Measurements from ENCODE around the gene RIOK2. TPM values are rescaled to one million over a fixed set of nuclear protein-coding genes. Genes with fewer than 3 reads are reported as not detected.

The RIOK2 gene
- total and polyA plus RNA-seq, 8 donors, result 19.2 to 54.1 (median 42.9) TPM

DNA sequence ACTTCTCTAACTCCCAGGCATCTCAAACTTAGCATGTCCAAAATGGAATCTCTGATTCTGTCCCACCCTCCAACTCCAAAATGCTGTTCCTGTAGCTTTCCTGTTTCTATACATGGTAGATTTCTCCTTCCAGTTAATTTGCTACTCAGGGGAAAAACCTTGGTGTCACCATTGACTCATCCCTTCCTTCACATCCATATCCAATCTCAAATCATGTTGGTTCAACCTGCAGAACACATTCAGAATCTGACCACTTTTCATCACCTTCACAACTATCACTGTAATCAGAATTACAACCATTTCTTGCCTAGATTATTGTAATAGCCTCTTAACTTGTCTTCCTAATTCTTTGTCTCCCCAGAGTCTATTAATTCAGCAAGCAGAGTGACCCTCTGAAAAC, 10.8 kb downstream of the RIOK2 start:
- H3K36me3 ChIP-seq, result peaks cover 6 to 99% of the 10 kb centered on the region in 2 donors
- DNase-seq (no peak), ATAC-seq (no peak)
- no peak for TF ChIP-seq CTCF (IDR thresholded peaks at IDR 0.05)
- intact Hi-C loops (cut with DNase I), result no loop called here
- H3K9me3 ChIP-seq, result no peaks in the 10 kb centered on the region
- no peaks in the 10 kb centered on the region for H3K27me3 ChIP-seq
- no peaks in the 10 kb centered on the region for H3K4me1 ChIP-seq
- H3K4me3 ChIP-seq, result no peak overlapping the region
- H3K27ac ChIP-seq, result no peak overlapping the region

- H3K4me1 ChIP-seq, result no peaks in the 10 kb centered on the region
- peaks cover 6 to 99% of the 10 kb centered on the region in 2 donors for H3K36me3 ChIP-seq
- DNase-seq, result no peak
- no peaks in the 10 kb centered on the region for H3K9me3 ChIP-seq
- H3K27me3 ChIP-seq, result no peaks in the 10 kb centered on the region
- no peak for TF ChIP-seq CTCF (IDR thresholded peaks at IDR 0.05)
- intact Hi-C loops (cut with DNase I), result no loop called here
- no peak for ATAC-seq
- H3K27ac ChIP-seq, result no peak overlapping the region
- H3K4me3 ChIP-seq, result no peak overlapping the region
Measured at GRCh38 chr5:97171703-97172102, 11.3 kb downstream of the RIOK2 start.

DNA sequence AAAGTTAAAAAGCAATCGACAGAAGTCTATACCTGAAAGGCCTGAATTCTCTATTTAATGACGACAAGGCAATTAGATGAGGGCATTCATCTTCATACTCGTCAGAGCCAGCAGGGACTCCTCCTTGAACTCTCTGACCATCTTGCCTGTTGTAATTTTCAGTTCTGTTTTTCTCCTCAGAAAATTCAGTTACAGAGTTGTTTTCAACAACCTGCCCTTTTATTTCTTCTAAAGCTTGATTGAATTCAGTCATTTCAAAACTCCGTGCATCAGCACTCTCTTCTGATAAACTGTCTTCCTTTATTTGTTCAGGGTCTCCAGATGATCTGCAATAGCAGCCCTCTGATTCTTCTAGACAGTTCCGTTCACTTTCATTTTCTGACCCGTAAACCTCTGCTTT, 15.6 kb downstream of the RIOK2 start:
- TF ChIP-seq CTCF (IDR thresholded peaks at IDR 0.05), result no peak
- intact Hi-C loops (cut with DNase I), result loop anchor here in 1 of 2 donors (10.0 kb wide), 2 partner anchors 163 to 413 kb away; no protein-coding TSS in a partner anchor

DNA sequence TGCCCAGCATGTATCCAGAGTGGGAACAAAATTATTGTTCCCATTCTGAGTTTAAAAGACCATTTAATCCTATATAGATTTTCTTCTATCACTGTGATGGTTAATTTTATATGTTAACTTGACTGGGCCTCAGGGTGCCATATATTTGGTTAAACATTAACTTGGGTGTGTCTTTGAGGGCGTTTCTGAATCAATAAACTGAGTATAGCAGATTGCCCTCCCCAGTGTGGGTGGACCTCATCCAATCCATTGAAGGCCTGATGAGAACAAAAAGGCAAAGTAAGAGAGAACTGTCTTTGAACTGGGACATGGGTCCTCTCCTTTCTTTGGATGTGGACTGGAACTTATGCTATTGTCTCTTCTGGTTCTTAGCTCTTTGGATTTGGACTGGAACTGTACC, 17.3 kb downstream of the RIOK2 start:
- Histone ChIP-seq H3K4me3 (no peak overlapping the region), H3K27me3 (no peaks in the 10 kb centered on the region), H3K9me3 (no peaks in the 10 kb centered on the region), H3K36me3 (peaks cover 0 to 70% of the 10 kb centered on the region in 2 donors), H3K4me1 (peaks cover 0 to 3% of the 10 kb centered on the region in 2 donors), H3K27ac (no peak overlapping the region)
- ATAC-seq, result no peak
- intact Hi-C loops (cut with DNase I), result loop anchor here in 1 of 2 donors (10.0 kb wide), 2 partner anchors 161 to 411 kb away; no protein-coding TSS in a partner anchor
- no peak for DNase-seq
- TF ChIP-seq CTCF (IDR thresholded peaks at IDR 0.05), result no peak

More for the DNA sequence above, 15.6 kb downstream of the RIOK2 start:
- Histone ChIP-seq H3K4me1 (peaks cover 0 to 3% of the 10 kb centered on the region in 2 donors), H3K27ac (no peak overlapping the region), H3K9me3 (no peaks in the 10 kb centered on the region), H3K36me3 (peaks cover 0 to 81% of the 10 kb centered on the region in 2 donors), H3K4me3 (no peak overlapping the region), H3K27me3 (no peaks in the 10 kb centered on the region)
- DNase-seq (no peak), ATAC-seq (no peak)

DNA sequence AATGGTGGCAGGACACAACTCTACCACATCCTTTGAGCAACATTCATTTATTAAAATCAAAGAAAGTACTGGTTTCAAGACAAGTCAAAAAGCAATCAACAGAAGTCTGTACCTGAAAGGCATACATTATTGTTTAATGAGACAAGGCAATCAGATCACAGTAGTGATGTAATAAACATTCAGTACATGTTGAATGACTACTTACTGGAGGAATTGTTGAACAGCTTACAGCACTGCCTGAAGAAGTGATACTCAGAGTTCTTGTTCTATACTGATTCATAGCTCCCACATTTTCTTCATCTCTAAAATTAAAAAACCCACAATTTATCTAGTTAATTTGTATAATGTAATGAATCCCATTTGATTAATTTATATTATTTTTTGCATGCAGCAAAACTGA, 18.2 kb downstream of the RIOK2 start:
- Histone ChIP-seq H3K9me3 (no peaks in the 10 kb centered on the region), H3K27ac (no peak overlapping the region), H3K4me1 (peaks cover 0 to 3% of the 10 kb centered on the region in 2 donors), H3K4me3 (no peak overlapping the region), H3K36me3 (peaks cover 0 to 70% of the 10 kb centered on the region in 2 donors), H3K27me3 (no peaks in the 10 kb centered on the region)
- DNase-seq (no peak), ATAC-seq (no peak)
- intact Hi-C loops (cut with DNase I), result loop anchor here in 1 of 2 donors (10.0 kb wide), 2 partner anchors 160 to 410 kb away; no protein-coding TSS in a partner anchor
- TF ChIP-seq CTCF (IDR thresholded peaks at IDR 0.05), result no peak

All from left lung (tissue), 10 donors.